A549 (cell line): ENCODE results near the gene CLCN4.

Experiments used
- CBX8 ChIP-seq: fragments of 200-600 bp; sonication (generic); IDR thresholded peaks from 2 replicates; pipeline ENCODE4 v1.6.1; 2016
- EP300 ChIP-seq, 2 experiments: fragments of >200 bp; sonication (Bioruptor Twin); formaldehyde crosslinking; IDR thresholded peaks; 2 replicates in 1 of 2; 3 replicates in 1 of 2; pipeline ENCODE4 v1.6.1; 2016 to 2017
- JUN ChIP-seq, 2 experiments: fragments of >200 bp; sonication (Bioruptor Twin); formaldehyde crosslinking; IDR thresholded peaks; 2 replicates in 1 of 2; 3 replicates in 1 of 2; pipeline ENCODE4 v1.6.1; 2016 to 2017
- MYC ChIP-seq: IDR thresholded peaks from 2 replicates; pipeline ENCODE4 v1.6.1; 2012; ENCODE audit warnings: mild to moderate bottlenecking, inconsistent platforms, low read length, improper control_type of control experiment, borderline replicate concordance
- ZC3H11A ChIP-seq: fragments of 450-650 bp; IDR thresholded peaks from 2 replicates; pipeline ENCODE4 v1.6.1; 2014; ENCODE audit warnings: antibody characterized with exemption, mild to moderate bottlenecking
- TF ChIP-seq, protein P1 (sequence below): IDR thresholded peaks from 2 replicates; pipeline ENCODE4 v1.6.1; 2012
- TF ChIP-seq, protein P2 (sequence below): fragments of >200 bp; sonication (Bioruptor Twin); formaldehyde crosslinking; IDR thresholded peaks from 3 replicates; pipeline ENCODE4 v1.5.1; 2016

DNA sequence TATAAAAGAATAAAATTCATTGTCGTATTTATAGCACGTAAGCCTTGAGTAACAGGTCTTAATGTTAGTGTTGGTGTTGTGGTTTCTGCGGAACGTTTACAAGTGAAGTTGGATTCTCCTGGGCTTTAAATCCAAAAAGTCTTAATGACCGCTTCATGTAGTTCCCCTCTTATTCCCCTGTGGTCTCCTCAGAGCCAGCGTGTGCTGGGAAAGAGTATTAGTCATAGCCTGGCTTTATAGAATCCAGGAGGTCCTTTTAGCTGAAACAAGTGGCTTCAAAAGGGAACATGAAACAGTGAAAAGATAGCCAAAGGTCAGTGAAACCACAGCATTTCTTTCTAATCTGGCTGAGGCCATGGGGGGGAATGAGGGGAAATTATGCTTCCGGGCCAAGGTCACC, 79.1 kb downstream of the CLCN4 start:
- no peak for TF ChIP-seq JUN (IDR thresholded peaks at IDR 0.05)
- TF ChIP-seq, protein P1, sequence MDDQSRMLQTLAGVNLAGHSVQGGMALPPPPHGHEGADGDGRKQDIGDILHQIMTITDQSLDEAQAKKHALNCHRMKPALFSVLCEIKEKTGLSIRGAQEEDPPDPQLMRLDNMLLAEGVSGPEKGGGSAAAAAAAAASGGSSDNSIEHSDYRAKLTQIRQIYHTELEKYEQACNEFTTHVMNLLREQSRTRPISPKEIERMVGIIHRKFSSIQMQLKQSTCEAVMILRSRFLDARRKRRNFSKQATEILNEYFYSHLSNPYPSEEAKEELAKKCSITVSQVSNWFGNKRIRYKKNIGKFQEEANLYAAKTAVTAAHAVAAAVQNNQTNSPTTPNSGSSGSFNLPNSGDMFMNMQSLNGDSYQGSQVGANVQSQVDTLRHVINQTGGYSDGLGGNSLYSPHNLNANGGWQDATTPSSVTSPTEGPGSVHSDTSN: no peak
- TF ChIP-seq, protein P2, sequence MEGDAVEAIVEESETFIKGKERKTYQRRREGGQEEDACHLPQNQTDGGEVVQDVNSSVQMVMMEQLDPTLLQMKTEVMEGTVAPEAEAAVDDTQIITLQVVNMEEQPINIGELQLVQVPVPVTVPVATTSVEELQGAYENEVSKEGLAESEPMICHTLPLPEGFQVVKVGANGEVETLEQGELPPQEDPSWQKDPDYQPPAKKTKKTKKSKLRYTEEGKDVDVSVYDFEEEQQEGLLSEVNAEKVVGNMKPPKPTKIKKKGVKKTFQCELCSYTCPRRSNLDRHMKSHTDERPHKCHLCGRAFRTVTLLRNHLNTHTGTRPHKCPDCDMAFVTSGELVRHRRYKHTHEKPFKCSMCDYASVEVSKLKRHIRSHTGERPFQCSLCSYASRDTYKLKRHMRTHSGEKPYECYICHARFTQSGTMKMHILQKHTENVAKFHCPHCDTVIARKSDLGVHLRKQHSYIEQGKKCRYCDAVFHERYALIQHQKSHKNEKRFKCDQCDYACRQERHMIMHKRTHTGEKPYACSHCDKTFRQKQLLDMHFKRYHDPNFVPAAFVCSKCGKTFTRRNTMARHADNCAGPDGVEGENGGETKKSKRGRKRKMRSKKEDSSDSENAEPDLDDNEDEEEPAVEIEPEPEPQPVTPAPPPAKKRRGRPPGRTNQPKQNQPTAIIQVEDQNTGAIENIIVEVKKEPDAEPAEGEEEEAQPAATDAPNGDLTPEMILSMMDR: no peak
- TF ChIP-seq MYC: no peak
- TF ChIP-seq ZC3H11A: no peak
- no peak for TF ChIP-seq EP300 (IDR thresholded peaks at IDR 0.05)
- no peak for TF ChIP-seq CBX8
